ENCODE measurements around the gene MFSD2A.

DNA sequence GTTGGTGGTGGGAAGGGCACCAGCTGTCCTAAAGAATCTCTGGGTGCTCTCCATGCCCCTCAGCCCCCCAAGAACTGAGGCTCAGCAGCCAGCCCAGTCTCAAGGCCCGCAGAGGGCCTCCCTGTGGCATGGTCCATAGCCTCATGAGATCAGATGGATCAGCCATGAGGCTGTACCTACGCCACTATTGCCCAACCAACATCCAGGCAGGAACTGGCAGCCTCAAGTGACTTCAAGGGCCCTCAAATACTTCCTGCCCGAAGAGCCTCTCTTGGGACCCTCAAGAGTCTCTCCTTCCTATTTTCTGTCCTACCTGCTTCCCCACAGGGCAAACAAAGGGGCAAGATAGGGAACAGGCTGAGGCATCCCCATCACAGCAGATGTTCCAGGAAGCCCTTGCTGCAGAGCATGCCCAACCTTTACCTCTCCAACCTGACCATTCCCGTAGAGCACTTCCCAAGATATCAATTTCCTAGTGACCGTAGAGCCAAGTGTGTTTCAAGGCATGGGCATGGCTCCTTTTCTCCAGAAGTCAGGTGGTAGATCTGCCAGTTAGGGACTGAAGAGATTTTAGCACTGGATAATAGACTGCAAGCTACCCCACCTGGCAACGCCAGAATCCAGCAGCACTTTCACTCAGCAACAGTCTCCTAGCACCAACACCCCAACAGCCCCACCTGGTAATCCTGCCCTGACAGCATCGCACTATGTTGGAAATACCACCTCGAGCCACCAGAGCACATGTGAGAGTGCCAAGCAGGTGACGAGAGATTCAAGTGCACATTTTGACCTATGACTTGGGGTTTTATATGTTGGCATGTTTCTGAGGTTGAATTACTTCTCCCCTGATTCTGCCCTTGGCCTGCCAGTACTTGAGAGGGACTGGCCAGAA is 13.7 kb upstream of the MFSD2A start:
- TF ChIP-seq CTCF (IDR thresholded peaks at IDR 0.05) (no peak), EZH2 (IDR thresholded peaks at IDR 0.05) (no peak), EZH2phosphoT487 (IDR thresholded peaks at IDR 0.05) (no peak)
